ENCODE measurements around the gene PLA2G4A.

GRCh38 chr1:186865857-186866256 lies 37.1 kb downstream of the PLA2G4A start:
- TF ChIP-seq CTCF (IDR thresholded peaks at IDR 0.05) (no peak), POLR2A (IDR thresholded peaks at IDR 0.05) (no peak)
